ENCODE measurements around the gene TM9SF3.
A peak's percentile ranks its signal among the peaks of the same experiment; 100 is the strongest.
"Not testable (repeated sequence)": the region's sequence is repeated elsewhere in the genome, so short reads cannot be mapped to it uniquely, and the experiment has no call there.

TM9SF3 gene

GRCh38 chr10:96565774-96566173, 21.0 kb downstream of the TM9SF3 start:
- peak; percentile 31 for DNase-seq (ENCODE audit: low spot score)

- DNase-seq (ENCODE audit: low spot score), result no peak
Measured at GRCh38 chr10:96560966-96561887, 25.6 kb downstream of the TM9SF3 start.

- no peak for DNase-seq (ENCODE audit: low spot score)
Measured at GRCh38 chr10:96560489-96560888, 26.3 kb downstream of the TM9SF3 start.

GRCh38 chr10:96556003-96556402, 30.8 kb downstream of the TM9SF3 start:
- DNase-seq (ENCODE audit: low spot score), result no peak

- DNase-seq (ENCODE audit: low spot score), result no peak
Measured at GRCh38 chr10:96555330-96555729, 31.5 kb downstream of the TM9SF3 start.

GRCh38 chr10:96548589-96548988, 38.2 kb downstream of the TM9SF3 start:
- no peak for DNase-seq (ENCODE audit: low spot score)

GRCh38 chr10:96545558-96545957, 41.3 kb downstream of the TM9SF3 start:
- not testable (repeated sequence) for DNase-seq (ENCODE audit: low spot score)

- DNase-seq (ENCODE audit: low spot score), result no peak
Measured at GRCh38 chr10:96541921-96542320, 44.9 kb downstream of the TM9SF3 start.

- no peak for DNase-seq (ENCODE audit: low spot score)
Measured at GRCh38 chr10:96540240-96540639, 46.6 kb downstream of the TM9SF3 start.

- DNase-seq (ENCODE audit: low spot score), result no peak
Measured at GRCh38 chr10:96538683-96539082, 48.1 kb downstream of the TM9SF3 start.

- DNase-seq (ENCODE audit: low spot score), result no peak
Measured at GRCh38 chr10:96536129-96536528, 50.7 kb downstream of the TM9SF3 start.

- DNase-seq (ENCODE audit: low spot score), result no peak
Measured at GRCh38 chr10:96532523-96532922, 54.3 kb downstream of the TM9SF3 start.

GRCh38 chr10:96529634-96530279, 57.1 kb downstream of the TM9SF3 start:
- DNase-seq (ENCODE audit: low spot score), result no peak

- DNase-seq (ENCODE audit: low spot score), result no peak
Measured at GRCh38 chr10:96524741-96525140, 62.1 kb downstream of the TM9SF3 start.

- no peak for DNase-seq (ENCODE audit: low spot score)
Measured at GRCh38 chr10:96517284-96517683, 69.5 kb downstream of the TM9SF3 start.

GRCh38 chr10:96516337-96516736, 70.5 kb downstream of the TM9SF3 start:
- no peak for DNase-seq (ENCODE audit: low spot score)

- peak; percentile 78 for DNase-seq (ENCODE audit: low spot score)
Measured at GRCh38 chr10:96513698-96514561, 72.9 kb downstream of the TM9SF3 start, which contains the start of gene TLL2. TLL2 (minus strand) TSS chr10:96513926; CDS start chr10:96513685, 241 bp downstream.

- peak; percentile 33 for DNase-seq (ENCODE audit: low spot score)
Measured at GRCh38 chr10:96513305-96513697, 73.5 kb downstream of the TM9SF3 start.

GRCh38 chr10:96512524-96513304, 74.1 kb downstream of the TM9SF3 start:
- no peak for DNase-seq (ENCODE audit: low spot score)

GRCh38 chr10:96511044-96511945, 75.5 kb downstream of the TM9SF3 start:
- peak; percentile 30 for DNase-seq (ENCODE audit: low spot score)
